ENCODE measurements around the gene AFF2.

The AFF2 gene

GRCh38 chrX:148555571-148556243 lies 55.3 kb downstream of the AFF2 start:
- Histone ChIP-seq H3K36me3 (no peaks in the 10 kb centered on the region), H3K4me1 (no peaks in the 10 kb centered on the region), H3K27me3 (no peaks in the 10 kb centered on the region), H3K4me3 (ENCODE audit: low read depth, low read length) (no peak overlapping the region), H3K9me3 (no peaks in the 10 kb centered on the region)
- no peak for DNase-seq
- TF ChIP-seq CTCF (IDR thresholded peaks at IDR 0.05; ENCODE audit: low read depth, low read length), result no peak

- Histone ChIP-seq H3K9me3 (no peaks in the 10 kb centered on the region), H3K36me3 (no peaks in the 10 kb centered on the region), H3K4me3 (ENCODE audit: low read depth, low read length) (no peak overlapping the region), H3K27me3 (no peaks in the 10 kb centered on the region), H3K4me1 (no peaks in the 10 kb centered on the region)
- DNase-seq, result no peak
- no peak for TF ChIP-seq CTCF (IDR thresholded peaks at IDR 0.05; ENCODE audit: low read depth, low read length)
Observed at GRCh38 chrX:148556498-148556897, 56.1 kb downstream of the AFF2 start.

GRCh38 chrX:148562846-148563245 lies 62.4 kb downstream of the AFF2 start:
- H3K27me3 ChIP-seq, result no peaks in the 10 kb centered on the region
- H3K4me1 ChIP-seq, result no peaks in the 10 kb centered on the region
- H3K4me3 ChIP-seq (ENCODE audit: low read depth, low read length), result no peak overlapping the region
- DNase-seq, result no peak
- no peak for TF ChIP-seq CTCF (IDR thresholded peaks at IDR 0.05; ENCODE audit: low read depth, low read length)
- H3K9me3 ChIP-seq, result no peaks in the 10 kb centered on the region
- H3K36me3 ChIP-seq, result no peaks in the 10 kb centered on the region

GRCh38 chrX:148567229-148567628 lies 66.8 kb downstream of the AFF2 start:
- no peaks in the 10 kb centered on the region for H3K27me3 ChIP-seq
- H3K36me3 ChIP-seq, result no peaks in the 10 kb centered on the region
- no peaks in the 10 kb centered on the region for H3K9me3 ChIP-seq
- no peak for TF ChIP-seq CTCF (IDR thresholded peaks at IDR 0.05; ENCODE audit: low read depth, low read length)
- DNase-seq, result no peak
- H3K4me3 ChIP-seq (ENCODE audit: low read depth, low read length), result no peak overlapping the region
- H3K4me1 ChIP-seq, result no peaks in the 10 kb centered on the region

GRCh38 chrX:148567779-148568178 lies 67.4 kb downstream of the AFF2 start:
- DNase-seq, result no peak
- Histone ChIP-seq H3K4me1 (no peaks in the 10 kb centered on the region), H3K4me3 (ENCODE audit: low read depth, low read length) (no peak overlapping the region), H3K9me3 (no peaks in the 10 kb centered on the region), H3K36me3 (no peaks in the 10 kb centered on the region), H3K27me3 (no peaks in the 10 kb centered on the region)
- TF ChIP-seq CTCF (IDR thresholded peaks at IDR 0.05; ENCODE audit: low read depth, low read length), result no peak

GRCh38 chrX:148568763-148569162 lies 68.3 kb downstream of the AFF2 start:
- no peaks in the 10 kb centered on the region for H3K4me1 ChIP-seq
- no peak for TF ChIP-seq CTCF (IDR thresholded peaks at IDR 0.05; ENCODE audit: low read depth, low read length)

More at GRCh38 chrX:148568763-148569162, 68.3 kb downstream of the AFF2 start:
- Histone ChIP-seq H3K4me3 (ENCODE audit: low read depth, low read length) (no peak overlapping the region), H3K27me3 (no peaks in the 10 kb centered on the region), H3K36me3 (no peaks in the 10 kb centered on the region), H3K9me3 (no peaks in the 10 kb centered on the region)
- no peak for DNase-seq
